AG09309 (cell line): Measurements from ENCODE around the gene SPARCL1.
"Not testable (repeated sequence)": the region's sequence is repeated elsewhere in the genome, so short reads cannot be mapped to it uniquely, and the experiment has no call there.

Experiments used
- DNase-seq: peaks from one replicate; pipeline ENCODE4 v3.0.0-alpha.2; 2010; ENCODE audit warnings: low read depth
- H3K4me3 ChIP-seq: 2 replicates; pipeline ENCODE4 v1.5.1; 2011; ENCODE audit warnings: mild to moderate bottlenecking, low read depth, low read length, moderate library complexity; ENCODE audit not compliant: control insufficient read depth
- CTCF ChIP-seq: IDR thresholded peaks from 2 replicates; pipeline ENCODE4 v1.5.1; 2011; ENCODE audit warnings: mild to moderate bottlenecking, low read depth, low read length, inconsistent platforms; ENCODE audit not compliant: insufficient read depth, control insufficient read depth; ENCODE audit errors: missing control alignments

The SPARCL1 gene

DNA sequence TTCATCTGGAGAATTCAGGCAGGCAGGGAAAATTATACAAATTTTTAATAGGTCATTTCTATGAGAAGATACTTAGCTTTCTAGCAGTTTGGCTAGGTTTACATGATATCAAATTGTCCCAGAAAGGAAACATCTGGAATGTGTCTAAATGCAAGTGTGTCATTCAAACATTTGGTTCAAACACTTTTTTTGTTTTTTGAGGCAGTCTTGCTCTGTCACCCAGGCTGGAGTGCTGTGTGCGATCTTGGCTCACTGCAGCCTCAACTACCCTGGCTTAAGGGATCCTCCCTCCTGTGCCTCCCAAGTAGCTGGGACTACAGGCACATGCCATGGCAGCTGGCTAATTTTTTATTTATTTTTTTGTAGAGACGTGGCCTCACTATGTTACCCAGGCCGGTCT is 31.6 kb downstream of the SPARCL1 start:
- H3K4me3 ChIP-seq = no peak overlapping the region
- DNase-seq = no peak
- no peak for TF ChIP-seq CTCF

DNA sequence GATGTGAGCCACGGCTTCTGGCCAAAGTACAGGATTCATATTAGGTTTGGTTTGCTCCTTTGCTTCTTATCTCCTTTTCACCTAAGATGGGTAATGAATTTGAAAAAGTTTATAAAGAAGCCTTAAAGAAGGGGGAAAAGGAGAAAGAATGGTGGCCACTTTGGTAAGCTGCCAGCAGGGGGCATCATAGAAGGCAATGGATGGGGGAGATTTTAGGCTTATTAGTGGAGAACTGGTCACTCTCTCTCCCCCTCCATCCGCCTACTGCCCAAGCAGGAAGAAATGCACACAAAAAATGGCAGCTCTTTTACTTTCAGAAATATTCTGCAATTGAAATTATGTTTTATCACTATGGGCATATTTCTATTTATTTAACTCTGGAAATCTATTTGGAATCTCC is 32.0 kb downstream of the SPARCL1 start:
- no peak overlapping the region for H3K4me3 ChIP-seq
- peak; percentile 33 for TF ChIP-seq CTCF
- no peak for DNase-seq

DNA sequence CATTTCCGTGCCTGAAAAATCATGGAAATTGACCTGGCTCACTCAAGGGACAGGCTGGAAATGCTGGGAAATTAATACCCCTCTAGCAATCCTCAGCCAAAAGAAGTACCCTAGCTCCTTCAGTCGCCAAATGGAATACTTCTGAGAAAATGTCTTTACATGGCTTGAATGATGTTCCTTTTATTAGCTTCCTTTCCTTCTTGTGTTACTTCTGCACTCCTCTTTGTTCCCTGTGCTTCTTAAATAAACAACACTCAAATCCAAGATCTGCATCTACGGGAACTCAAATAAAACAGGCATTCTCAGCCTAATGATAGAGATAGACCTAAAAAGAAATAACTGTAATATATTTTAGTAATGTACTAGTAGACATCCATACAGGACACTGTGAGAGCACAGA is 36.1 kb downstream of the SPARCL1 start:
- TF ChIP-seq CTCF = no peak
- H3K4me3 ChIP-seq = no peak overlapping the region
- no peak for DNase-seq

GRCh38 chr4:87491851-87492250 is 37.3 kb downstream of the SPARCL1 start:
- not testable (repeated sequence) for DNase-seq, H3K4me3 ChIP-seq

DNA sequence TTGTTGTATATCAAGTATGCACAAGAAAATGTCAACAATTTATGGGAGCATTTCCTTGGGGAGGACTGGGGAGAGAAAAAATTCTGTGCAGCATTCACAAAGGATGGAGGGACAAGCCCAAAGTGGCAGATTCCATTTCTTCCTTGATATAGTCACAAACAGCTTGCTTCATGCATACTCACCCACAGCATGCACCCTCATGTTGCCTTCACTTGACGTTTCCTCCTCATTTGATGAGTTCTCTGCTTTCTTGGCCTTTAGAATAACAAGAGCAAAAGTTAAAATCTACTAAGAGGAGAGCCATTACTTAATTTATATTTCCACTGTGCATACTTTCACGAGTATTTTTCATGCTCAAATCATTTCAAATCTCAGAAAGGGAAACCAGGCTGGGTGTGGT is 37.7 kb downstream of the SPARCL1 start:
- H3K4me3 ChIP-seq = no peak overlapping the region
- TF ChIP-seq CTCF = no peak
- no peak for DNase-seq

DNA sequence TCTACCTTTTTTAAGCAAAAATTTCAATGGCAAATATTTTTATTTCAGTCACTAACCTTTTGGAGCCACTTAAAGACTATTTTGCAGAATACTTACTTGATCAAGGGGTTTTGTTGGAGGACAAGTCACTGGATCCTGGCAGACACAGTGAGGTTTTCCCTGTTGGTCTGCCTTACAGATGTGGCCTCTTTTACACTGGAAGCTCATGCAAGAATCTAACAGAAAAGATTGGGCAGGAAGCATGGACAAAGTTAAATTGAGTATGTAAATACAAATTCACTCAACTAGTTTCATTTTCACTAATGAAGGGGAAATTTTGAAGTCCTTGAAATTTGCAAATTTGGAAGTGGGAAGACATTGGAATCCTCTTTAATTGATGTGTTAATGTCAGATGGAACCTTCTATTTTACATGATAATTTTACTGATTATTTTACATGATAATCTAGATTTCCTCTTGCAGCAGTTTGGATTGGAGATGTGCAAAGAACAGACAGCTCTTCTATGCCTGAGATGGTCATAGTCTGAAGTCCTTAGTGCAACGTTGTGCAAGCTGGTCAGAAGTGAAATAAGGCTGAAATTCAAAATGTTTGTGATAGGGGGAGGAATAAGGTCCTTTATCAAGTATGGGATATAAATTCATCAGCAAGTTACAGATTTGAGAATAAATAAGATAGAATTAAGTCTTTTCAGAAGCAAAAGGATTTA is 38.4 kb downstream of the SPARCL1 start:
- H3K4me3 ChIP-seq = no peak overlapping the region
- no peak for DNase-seq
- no peak for TF ChIP-seq CTCF

DNA sequence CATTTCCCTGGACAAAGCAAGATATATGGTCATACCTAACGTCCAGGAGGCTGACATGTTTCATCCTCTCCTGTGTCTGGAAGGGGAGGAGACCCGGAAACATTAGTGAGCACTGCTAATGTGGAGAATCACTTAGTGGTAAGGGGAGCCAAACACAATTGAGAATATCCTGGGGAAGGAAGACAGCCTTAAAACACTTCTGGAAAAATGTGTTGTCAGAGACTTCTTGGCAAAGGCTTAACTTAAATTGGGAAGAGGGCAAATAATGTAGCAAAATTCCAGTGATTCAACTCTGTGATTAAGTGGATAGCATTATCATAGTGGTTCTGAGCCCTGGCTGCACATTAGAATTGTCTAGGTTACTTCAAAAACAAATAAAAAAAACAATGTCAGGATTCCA is 39.5 kb downstream of the SPARCL1 start:
- TF ChIP-seq CTCF = no peak
- no peak overlapping the region for H3K4me3 ChIP-seq
- DNase-seq = no peak

GRCh38 chr4:87488666-87489065 is 40.5 kb downstream of the SPARCL1 start:
- H3K4me3 ChIP-seq, DNase-seq: not testable (repeated sequence)

- not testable (repeated sequence) for H3K4me3 ChIP-seq, DNase-seq
These were observed 45.9 kb downstream of the SPARCL1 start for GRCh38 chr4:87483247-87483646.
